A204.1 (cell line): Measurements from ENCODE around the gene RUNDC1.

ENCODE experiments used
- FAIRE-seq: peaks from 2 replicates; lab custom pipeline; 2012; peaks lifted over from hg19 to GRCh38; lab: Jason Lieb, UNC

Gene RUNDC1

GRCh38 chr17:43020030-43020621 is 39.8 kb downstream of the RUNDC1 start:
- no peak for FAIRE-seq

GRCh38 chr17:43020789-43021740 is 40.7 kb downstream of the RUNDC1 start:
- FAIRE-seq = no peak

- FAIRE-seq = no peak
Measured at GRCh38 chr17:43021741-43022512, 41.6 kb downstream of the RUNDC1 start, which contains the start of gene VAT1. Gene VAT1, minus strand, starts transcription at chr17:43022385. Its CDS starts 63 bp downstream, at chr17:43022322.

- peak; percentile 86 for FAIRE-seq
Measured at GRCh38 chr17:43024407-43025289, 44.3 kb downstream of the RUNDC1 start, which contains the start of gene RND2. Gene RND2, plus strand, starts transcription at chr17:43025231. Its CDS starts 117 bp downstream, at chr17:43025348.

GRCh38 chr17:43025290-43025657 is 44.9 kb downstream of the RUNDC1 start:
- FAIRE-seq = no peak

- no peak for FAIRE-seq
Measured at GRCh38 chr17:43025766-43026537, 45.6 kb downstream of the RUNDC1 start.

- FAIRE-seq = no peak
Measured at GRCh38 chr17:43026595-43026994, 46.2 kb downstream of the RUNDC1 start.

GRCh38 chr17:43027091-43028032 is 47.0 kb downstream of the RUNDC1 start:
- FAIRE-seq = no peak

GRCh38 chr17:43028221-43028861 is 48.0 kb downstream of the RUNDC1 start:
- no peak for FAIRE-seq

- FAIRE-seq = no peak
Measured at GRCh38 chr17:43030137-43030767, 49.9 kb downstream of the RUNDC1 start.

GRCh38 chr17:43031666-43032065 is 51.3 kb downstream of the RUNDC1 start:
- no peak for FAIRE-seq

- no peak for FAIRE-seq
Measured at GRCh38 chr17:43033948-43034881, 53.9 kb downstream of the RUNDC1 start.

GRCh38 chr17:43034894-43035293 is 54.5 kb downstream of the RUNDC1 start:
- FAIRE-seq = no peak

GRCh38 chr17:43039646-43040045 is 59.3 kb downstream of the RUNDC1 start:
- no peak for FAIRE-seq

- no peak for FAIRE-seq
Measured at GRCh38 chr17:43040655-43041054, 60.3 kb downstream of the RUNDC1 start.

GRCh38 chr17:43042025-43042628 is 61.8 kb downstream of the RUNDC1 start:
- no peak for FAIRE-seq
